Esophagus squamous epithelium (tissue), 4 donors: ENCODE data around the gene NR3C1.

Experiments used
- POLR2A ChIP-seq, 4 donors: fragments of 450-650 bp; IDR thresholded peaks; one replicate each; pipeline ENCODE4 v1.6.1; 2017; ENCODE audit warnings: antibody characterized with exemption in 4 of 4, mild to moderate bottlenecking in 4 of 4, moderate library complexity in 3 of 4
- TF ChIP-seq, protein P1 (sequence below), 6 experiments: fragments of 450-650 bp in 4 of 6; fragments of 200-600 bp in 2 of 6; sonication (generic) in 2 of 6; IDR thresholded peaks; one replicate each; pipeline ENCODE4 v1.5.1; 2016 to 2019; ENCODE audit warnings: antibody characterized with exemption in 6 of 6, mild to moderate bottlenecking in 4 of 6, moderate library complexity in 4 of 6

GRCh38 chr5:143360755-143361154 is 42.7 kb downstream of the NR3C1 start:
- TF ChIP-seq POLR2A (IDR thresholded peaks at IDR 0.05) = no peak
- TF ChIP-seq, protein P1, sequence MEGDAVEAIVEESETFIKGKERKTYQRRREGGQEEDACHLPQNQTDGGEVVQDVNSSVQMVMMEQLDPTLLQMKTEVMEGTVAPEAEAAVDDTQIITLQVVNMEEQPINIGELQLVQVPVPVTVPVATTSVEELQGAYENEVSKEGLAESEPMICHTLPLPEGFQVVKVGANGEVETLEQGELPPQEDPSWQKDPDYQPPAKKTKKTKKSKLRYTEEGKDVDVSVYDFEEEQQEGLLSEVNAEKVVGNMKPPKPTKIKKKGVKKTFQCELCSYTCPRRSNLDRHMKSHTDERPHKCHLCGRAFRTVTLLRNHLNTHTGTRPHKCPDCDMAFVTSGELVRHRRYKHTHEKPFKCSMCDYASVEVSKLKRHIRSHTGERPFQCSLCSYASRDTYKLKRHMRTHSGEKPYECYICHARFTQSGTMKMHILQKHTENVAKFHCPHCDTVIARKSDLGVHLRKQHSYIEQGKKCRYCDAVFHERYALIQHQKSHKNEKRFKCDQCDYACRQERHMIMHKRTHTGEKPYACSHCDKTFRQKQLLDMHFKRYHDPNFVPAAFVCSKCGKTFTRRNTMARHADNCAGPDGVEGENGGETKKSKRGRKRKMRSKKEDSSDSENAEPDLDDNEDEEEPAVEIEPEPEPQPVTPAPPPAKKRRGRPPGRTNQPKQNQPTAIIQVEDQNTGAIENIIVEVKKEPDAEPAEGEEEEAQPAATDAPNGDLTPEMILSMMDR (IDR thresholded peaks at IDR 0.05) = no peak
